Measurements from ENCODE around the gene WDR89. TPM values are rescaled to one million over a fixed set of nuclear protein-coding genes. Genes with fewer than 3 reads are reported as not detected.

Gene WDR89, protein sequence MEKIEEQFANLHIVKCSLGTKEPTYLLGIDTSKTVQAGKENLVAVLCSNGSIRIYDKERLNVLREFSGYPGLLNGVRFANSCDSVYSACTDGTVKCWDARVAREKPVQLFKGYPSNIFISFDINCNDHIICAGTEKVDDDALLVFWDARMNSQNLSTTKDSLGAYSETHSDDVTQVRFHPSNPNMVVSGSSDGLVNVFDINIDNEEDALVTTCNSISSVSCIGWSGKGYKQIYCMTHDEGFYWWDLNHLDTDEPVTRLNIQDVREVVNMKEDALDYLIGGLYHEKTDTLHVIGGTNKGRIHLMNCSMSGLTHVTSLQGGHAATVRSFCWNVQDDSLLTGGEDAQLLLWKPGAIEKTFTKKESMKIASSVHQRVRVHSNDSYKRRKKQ
- 10 to 100 TPM in 1 of 6 experiments, 1 to 10 TPM in 5; 6.8 to 10.4 (median 7.3) TPM for total RNA-seq (2021; fragmentation: NEBNext Ultra II Directional; extraction: Animal tissue kit (Norgen Biotek cat#: 25700))
- long read RNA-seq, partial matches to known transcripts: 0 of 2 reads
- long read RNA-seq, other reads (novel, unspliced or antisense): 2 of 2 reads

DNA sequence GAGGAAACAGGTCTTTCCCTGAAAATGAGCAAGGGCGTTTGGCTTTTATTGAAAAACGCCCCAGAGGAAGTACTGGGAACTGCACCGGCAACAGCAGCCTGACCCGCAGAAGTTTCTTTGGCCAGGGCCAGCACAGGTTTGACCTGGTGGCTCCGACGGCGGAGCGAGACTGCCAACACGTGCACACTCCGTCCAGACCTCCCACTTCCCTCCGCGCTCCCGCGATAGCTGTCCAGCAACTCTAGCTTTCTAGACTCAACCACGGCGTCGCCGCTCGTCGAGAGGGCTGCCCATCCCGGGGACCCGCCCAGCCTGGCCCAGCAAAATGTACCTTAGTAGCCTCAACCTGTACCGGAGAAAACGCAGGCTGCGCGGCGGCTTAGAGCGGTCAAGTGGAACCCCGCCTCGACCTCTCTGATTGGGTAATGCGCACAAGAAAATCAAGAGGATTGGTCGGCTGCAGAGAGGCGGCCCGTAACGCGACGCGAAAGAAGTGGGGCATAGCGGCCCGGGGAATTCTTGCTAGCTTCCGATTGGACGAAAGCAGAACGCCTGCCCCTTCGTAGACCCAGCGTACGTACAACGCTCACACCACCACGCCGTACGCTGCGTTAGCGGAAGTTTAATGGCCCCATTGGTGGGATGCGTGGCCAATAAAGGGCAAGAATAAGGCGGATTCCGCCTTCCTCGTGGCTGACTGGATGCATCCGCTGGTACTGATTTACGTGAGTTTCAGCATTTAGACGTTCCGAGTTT is at the start of gene WDR89:
Gene WDR89, minus strand, starts transcription at position 399 of the 756 bp plus-strand sequence. CDS start 41,929 bp downstream, outside the sequence.
- Mint-ChIP-seq H3K9me3 (peaks cover 6% of the 10 kb centered on the region), H3K27me3 (ENCODE audit: insufficient read depth) (peaks cover 2% of the 10 kb centered on the region; the same call in 1 of the 2 replicates), H3K27ac (peak within 1 kb of the TSS; percentile 97), H3K36me3 (ENCODE audit: low read depth) (peaks cover 17% of the 10 kb centered on the region), H3K4me1 (ENCODE audit: low read depth) (no peaks in the 10 kb centered on the region), H3K4me3 (peak within 1 kb of the TSS; percentile 91)
- TF ChIP-seq, protein P1, sequence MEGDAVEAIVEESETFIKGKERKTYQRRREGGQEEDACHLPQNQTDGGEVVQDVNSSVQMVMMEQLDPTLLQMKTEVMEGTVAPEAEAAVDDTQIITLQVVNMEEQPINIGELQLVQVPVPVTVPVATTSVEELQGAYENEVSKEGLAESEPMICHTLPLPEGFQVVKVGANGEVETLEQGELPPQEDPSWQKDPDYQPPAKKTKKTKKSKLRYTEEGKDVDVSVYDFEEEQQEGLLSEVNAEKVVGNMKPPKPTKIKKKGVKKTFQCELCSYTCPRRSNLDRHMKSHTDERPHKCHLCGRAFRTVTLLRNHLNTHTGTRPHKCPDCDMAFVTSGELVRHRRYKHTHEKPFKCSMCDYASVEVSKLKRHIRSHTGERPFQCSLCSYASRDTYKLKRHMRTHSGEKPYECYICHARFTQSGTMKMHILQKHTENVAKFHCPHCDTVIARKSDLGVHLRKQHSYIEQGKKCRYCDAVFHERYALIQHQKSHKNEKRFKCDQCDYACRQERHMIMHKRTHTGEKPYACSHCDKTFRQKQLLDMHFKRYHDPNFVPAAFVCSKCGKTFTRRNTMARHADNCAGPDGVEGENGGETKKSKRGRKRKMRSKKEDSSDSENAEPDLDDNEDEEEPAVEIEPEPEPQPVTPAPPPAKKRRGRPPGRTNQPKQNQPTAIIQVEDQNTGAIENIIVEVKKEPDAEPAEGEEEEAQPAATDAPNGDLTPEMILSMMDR (IDR thresholded peaks at IDR 0.05): peak; percentile 91
- peak; percentile 99 for DNase-seq

DNA sequence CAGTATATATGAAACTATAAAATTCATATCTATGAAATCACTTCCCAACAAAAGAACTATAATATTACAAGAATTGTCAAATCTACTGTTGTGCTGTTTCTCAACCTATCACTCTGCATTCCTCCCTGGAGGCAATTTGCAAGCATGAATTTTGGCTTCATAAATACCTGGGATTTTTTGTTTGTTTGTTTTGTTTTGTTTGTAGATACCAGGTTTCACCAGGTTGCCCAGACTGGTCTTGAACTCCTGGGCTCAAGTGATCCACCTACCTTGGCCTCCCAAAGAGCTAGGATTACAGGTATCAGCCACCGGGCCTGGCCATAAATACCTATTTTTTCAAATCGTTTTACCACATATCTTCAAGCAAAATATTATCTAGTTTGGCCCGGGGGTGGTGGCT is 47.5 kb upstream of the WDR89 start:
- peaks cover 25% of the 10 kb centered on the region for H3K4me1 Mint-ChIP-seq (ENCODE audit: low read depth)
- no peak overlapping the region for H3K27ac Mint-ChIP-seq
- no peaks in the 10 kb centered on the region for H3K27me3 Mint-ChIP-seq (ENCODE audit: insufficient read depth)
- no peaks in the 10 kb centered on the region for H3K9me3 Mint-ChIP-seq
- TF ChIP-seq, protein P1 (IDR thresholded peaks at IDR 0.05): no peak
- H3K36me3 Mint-ChIP-seq (ENCODE audit: low read depth): peaks cover 5% of the 10 kb centered on the region
- no peak overlapping the region for H3K4me3 Mint-ChIP-seq
- no peak for DNase-seq

DNA sequence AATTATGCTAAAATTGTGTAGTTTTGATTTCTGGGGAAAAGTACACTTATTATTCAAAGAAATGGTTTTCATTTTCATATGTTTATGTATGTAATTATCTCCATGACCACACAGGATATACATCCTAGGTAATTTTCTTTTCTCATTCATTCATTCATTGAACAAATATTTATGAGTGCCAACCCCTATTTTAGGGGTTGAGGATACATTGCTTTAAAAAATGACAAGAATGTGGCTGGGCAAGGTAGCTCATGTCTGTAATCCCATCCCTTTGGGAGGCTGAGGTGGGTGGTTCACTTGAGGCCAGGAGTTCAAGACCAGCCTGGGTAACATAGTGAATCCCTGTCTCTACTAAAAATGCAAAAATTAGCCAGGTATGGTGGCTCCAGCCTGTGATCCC is 45.3 kb upstream of the WDR89 start:
- Mint-ChIP-seq H3K36me3 (ENCODE audit: low read depth) (peaks cover 5% of the 10 kb centered on the region), H3K4me1 (ENCODE audit: low read depth) (peaks cover 16% of the 10 kb centered on the region), H3K9me3 (no peaks in the 10 kb centered on the region), H3K4me3 (no peak overlapping the region), H3K27me3 (ENCODE audit: insufficient read depth) (no peaks in the 10 kb centered on the region), H3K27ac (no peak overlapping the region)
- TF ChIP-seq, protein P1 (IDR thresholded peaks at IDR 0.05): no peak
- DNase-seq: no peak

DNA sequence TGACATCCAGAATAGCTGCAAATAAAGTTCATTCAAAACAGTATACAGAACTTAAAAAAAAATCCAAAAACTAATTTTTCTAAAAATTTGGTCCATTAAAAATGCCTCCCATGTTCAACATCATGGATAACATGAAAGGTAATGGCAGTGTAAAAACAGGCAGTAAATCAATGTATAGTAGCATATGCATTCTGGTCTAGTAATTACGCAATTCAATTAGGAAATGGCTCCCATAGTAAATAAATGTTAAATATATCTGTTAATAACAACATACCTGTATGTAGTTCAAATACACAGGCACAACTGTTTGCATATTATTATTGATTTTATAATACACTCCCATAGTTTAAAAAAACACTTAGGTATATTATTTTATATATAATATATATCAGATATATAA is 43.7 kb upstream of the WDR89 start:
- peaks cover 7% of the 10 kb centered on the region for H3K4me1 Mint-ChIP-seq (ENCODE audit: low read depth)
- TF ChIP-seq, protein P1 (IDR thresholded peaks at IDR 0.05): no peak
- DNase-seq: no peak
- no peak overlapping the region for H3K27ac Mint-ChIP-seq
- peaks cover 5% of the 10 kb centered on the region for H3K36me3 Mint-ChIP-seq (ENCODE audit: low read depth)
- H3K27me3 Mint-ChIP-seq (ENCODE audit: insufficient read depth): no peaks in the 10 kb centered on the region
- no peak overlapping the region for H3K4me3 Mint-ChIP-seq
- no peaks in the 10 kb centered on the region for H3K9me3 Mint-ChIP-seq

DNA sequence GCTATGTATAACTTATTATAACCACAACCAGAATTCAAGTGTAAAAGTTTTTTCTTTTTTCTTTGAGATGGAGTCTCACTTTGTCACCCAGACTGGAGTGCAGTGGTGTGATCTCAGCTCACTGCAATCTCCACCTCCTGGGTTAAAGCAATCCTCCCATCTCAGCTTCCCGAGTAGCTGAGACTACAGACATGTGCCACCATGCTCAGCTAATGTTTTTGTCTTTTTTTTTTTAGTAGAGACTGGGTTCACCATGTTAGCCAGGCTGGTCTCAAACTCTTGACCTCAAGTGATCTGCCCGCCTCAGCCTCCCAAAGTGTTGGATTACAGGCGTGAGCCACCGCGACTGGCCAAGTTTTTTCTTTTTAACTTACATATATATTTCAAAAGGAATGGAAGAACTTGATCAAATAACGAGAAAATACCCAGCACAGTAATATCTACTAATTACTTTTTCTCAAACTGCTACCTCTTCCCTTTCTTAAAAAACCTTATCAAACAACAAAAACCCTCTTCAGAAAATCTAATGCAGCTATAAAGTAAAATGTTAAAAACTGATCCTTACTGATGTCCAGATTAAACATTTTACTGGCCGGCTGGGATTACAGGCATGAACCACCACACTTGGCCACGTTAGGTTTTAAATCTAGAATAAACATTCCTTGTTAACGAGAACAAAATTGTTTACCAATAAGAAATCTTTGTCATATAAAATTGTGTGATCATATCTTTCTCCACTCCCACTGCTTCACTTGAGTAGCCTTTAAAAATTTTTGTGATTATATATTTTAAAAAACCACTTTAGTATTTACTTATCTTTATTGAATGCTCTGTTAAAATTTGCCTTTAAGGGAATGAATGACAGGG is 41.3 kb upstream of the WDR89 start:
- peaks cover 17% of the 10 kb centered on the region for H3K4me1 Mint-ChIP-seq (ENCODE audit: low read depth)
- TF ChIP-seq, protein P1 (IDR thresholded peaks at IDR 0.05): no peak
- no peak overlapping the region for H3K27ac Mint-ChIP-seq
- H3K27me3 Mint-ChIP-seq (ENCODE audit: insufficient read depth): peaks cover 2% of the 10 kb centered on the region; the same call in 1 of the 2 replicates
- H3K9me3 Mint-ChIP-seq: no peaks in the 10 kb centered on the region
- peaks cover 10% of the 10 kb centered on the region for H3K36me3 Mint-ChIP-seq (ENCODE audit: low read depth)
- no peak for DNase-seq
- H3K4me3 Mint-ChIP-seq: no peak overlapping the region
